ENCODE measurements around the gene PFKFB3.
"Not testable (repeated sequence)": the region's sequence is repeated elsewhere in the genome, so short reads cannot be mapped to it uniquely, and the experiment has no call there.

Gene PFKFB3

GRCh38 chr10:6275022-6275997 lies 72.6 kb downstream of the PFKFB3 start:
- no peak for TF ChIP-seq Cebpa-rat (IDR thresholded peaks at IDR 0.05)
- H3K9ac ChIP-seq: no peak overlapping the region
- no peaks in the 10 kb centered on the region for H3K27me3 ChIP-seq
- H4K20me1 ChIP-seq: no peaks in the 10 kb centered on the region
- H3K36me3 ChIP-seq: peaks cover 6% of the 10 kb centered on the region; the same call in 1 of the 2 replicates
- peaks cover 20% of the 10 kb centered on the region for H3K4me1 ChIP-seq
- no peak overlapping the region for H3K27ac ChIP-seq
- H3K4me2 ChIP-seq: peak overlapping the region; percentile 35
- H3K9me3 ChIP-seq: peaks cover 16% of the 10 kb centered on the region; the same call in 1 of the 2 replicates
- H3K4me3 ChIP-seq: no peak overlapping the region

- Histone ChIP-seq H3K4me3 (no peak overlapping the region), H3K27ac (no peak overlapping the region), H3K36me3 (peaks cover 6% of the 10 kb centered on the region; the same call in 1 of the 2 replicates), H3K9me3 (peaks cover 16% of the 10 kb centered on the region; the same call in 1 of the 2 replicates), H3K4me1 (peaks cover 10% of the 10 kb centered on the region), H3K27me3 (no peaks in the 10 kb centered on the region), H3K9ac (no peak overlapping the region), H4K20me1 (no peaks in the 10 kb centered on the region), H3K4me2 (no peak overlapping the region)
- no peak for TF ChIP-seq Cebpa-rat (IDR thresholded peaks at IDR 0.05)
These were observed 73.6 kb downstream of the PFKFB3 start for GRCh38 chr10:6276356-6276755.

DNA sequence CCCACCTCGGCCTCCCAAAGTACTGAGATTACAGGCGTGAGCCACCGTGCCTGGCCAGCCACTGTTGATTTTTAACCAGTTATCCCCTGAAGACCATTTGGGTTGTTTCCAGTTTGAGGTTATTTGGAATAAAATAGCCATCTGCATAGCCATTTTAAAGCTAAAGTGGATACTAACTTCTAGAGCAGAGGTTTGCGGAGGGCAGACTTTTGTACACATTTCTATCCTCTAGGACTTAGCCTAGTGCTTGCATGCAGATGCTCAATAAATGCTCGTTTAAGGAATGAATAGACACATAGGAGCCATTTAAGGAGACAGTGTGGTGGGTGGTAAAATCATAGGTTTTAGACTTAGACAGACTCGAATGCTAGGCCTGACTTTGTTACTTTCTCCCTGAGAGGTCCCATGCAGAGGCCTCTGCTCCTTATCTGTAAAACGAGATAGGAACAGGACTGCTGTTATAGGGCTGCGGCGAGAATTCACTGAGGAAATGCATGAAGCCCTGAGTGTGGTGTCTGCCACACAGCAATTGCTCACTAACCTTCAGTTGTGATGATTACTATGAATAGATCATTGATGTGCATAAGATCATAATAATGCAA lies 75.9 kb downstream of the PFKFB3 start:
- no peak for TF ChIP-seq Cebpa-rat (IDR thresholded peaks at IDR 0.05)
- Histone ChIP-seq H3K36me3 (peaks cover 12% of the 10 kb centered on the region; the same call in 1 of the 2 replicates), H3K9ac (no peak overlapping the region), H3K27me3 (no peaks in the 10 kb centered on the region), H3K4me2 (no peak overlapping the region), H3K9me3 (peaks cover 16% of the 10 kb centered on the region; the same call in 1 of the 2 replicates), H3K4me3 (no peak overlapping the region), H4K20me1 (no peaks in the 10 kb centered on the region), H3K4me1 (peaks cover 10% of the 10 kb centered on the region), H3K27ac (no peak overlapping the region)

GRCh38 chr10:6279540-6280267 lies 77.0 kb downstream of the PFKFB3 start:
- Histone ChIP-seq H3K4me2 (no peak overlapping the region), H4K20me1 (no peaks in the 10 kb centered on the region), H3K9me3 (peaks cover 16% of the 10 kb centered on the region; the same call in 1 of the 2 replicates), H3K4me3 (no peak overlapping the region), H3K4me1 (peaks cover 9% of the 10 kb centered on the region), H3K27me3 (no peaks in the 10 kb centered on the region), H3K27ac (no peak overlapping the region), H3K9ac (no peak overlapping the region), H3K36me3 (peaks cover 13% of the 10 kb centered on the region; the same call in 1 of the 2 replicates)
- TF ChIP-seq Cebpa-rat (IDR thresholded peaks at IDR 0.05): no peak

DNA sequence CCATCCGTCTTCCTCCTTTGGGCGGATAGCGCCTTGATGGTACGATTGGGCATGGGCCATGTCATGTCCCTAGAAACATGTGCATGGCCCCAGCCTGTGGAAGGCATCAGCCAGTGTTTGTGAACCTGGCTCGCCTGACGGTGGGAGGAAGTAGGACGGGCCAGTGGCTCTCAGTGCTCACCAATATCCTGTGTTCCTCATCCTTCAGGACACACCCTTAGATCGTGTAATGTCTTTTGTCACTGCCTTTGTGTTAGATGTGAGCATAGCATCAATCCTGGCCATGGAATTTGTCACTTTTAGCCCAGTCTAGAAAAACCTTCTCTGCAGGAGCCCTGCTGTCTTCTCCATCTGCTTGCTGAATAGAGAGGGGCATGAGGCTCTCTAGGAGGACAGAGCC lies 77.6 kb downstream of the PFKFB3 start:
- no peak for TF ChIP-seq Cebpa-rat (IDR thresholded peaks at IDR 0.05)
- Histone ChIP-seq H3K27ac (no peak overlapping the region), H3K9ac (no peak overlapping the region), H3K36me3 (peaks cover 13% of the 10 kb centered on the region; the same call in 1 of the 2 replicates), H3K27me3 (no peaks in the 10 kb centered on the region), H3K4me2 (no peak overlapping the region), H4K20me1 (no peaks in the 10 kb centered on the region), H3K9me3 (peaks cover 12% of the 10 kb centered on the region; the same call in 1 of the 2 replicates), H3K4me1 (peaks cover 3% of the 10 kb centered on the region), H3K4me3 (no peak overlapping the region)

GRCh38 chr10:6282454-6282958 lies 79.8 kb downstream of the PFKFB3 start:
- H3K9ac ChIP-seq: no peak overlapping the region
- H3K27ac ChIP-seq: no peak overlapping the region
- H3K36me3 ChIP-seq: peaks cover 13% of the 10 kb centered on the region; the same call in 1 of the 2 replicates
- no peaks in the 10 kb centered on the region for H3K4me1 ChIP-seq
- no peaks in the 10 kb centered on the region for H4K20me1 ChIP-seq
- TF ChIP-seq Cebpa-rat (IDR thresholded peaks at IDR 0.05): no peak
- no peaks in the 10 kb centered on the region for H3K27me3 ChIP-seq
- H3K4me2 ChIP-seq: no peak overlapping the region
- no peak overlapping the region for H3K4me3 ChIP-seq
- peaks cover 8% of the 10 kb centered on the region; the same call in 1 of the 2 replicates for H3K9me3 ChIP-seq

DNA sequence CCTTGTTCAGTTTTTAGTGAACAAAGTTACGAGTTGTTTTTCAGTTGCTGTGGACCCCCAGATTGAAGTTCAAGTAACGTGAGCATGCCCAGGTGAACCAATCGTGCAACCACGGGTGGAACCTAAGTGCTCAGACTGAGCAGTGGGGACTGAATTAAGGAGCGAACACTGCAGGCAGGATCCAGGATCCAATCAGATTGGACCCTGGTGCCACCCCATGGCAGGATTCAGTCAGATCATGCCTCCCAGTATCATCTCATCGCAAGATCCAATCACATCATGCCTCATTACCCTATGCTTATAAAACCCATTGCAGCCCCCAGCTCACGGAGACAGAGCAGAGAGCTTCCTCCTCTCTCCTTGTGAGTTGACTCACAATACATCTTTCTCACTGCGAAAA lies 80.9 kb downstream of the PFKFB3 start:
- TF ChIP-seq Cebpa-rat (IDR thresholded peaks at IDR 0.05): no peak
- H3K9ac ChIP-seq: no peak overlapping the region
- no peaks in the 10 kb centered on the region for H4K20me1 ChIP-seq
- peaks cover 7% of the 10 kb centered on the region; the same call in 1 of the 2 replicates for H3K9me3 ChIP-seq
- peaks cover 13% of the 10 kb centered on the region; the same call in 1 of the 2 replicates for H3K36me3 ChIP-seq
- no peak overlapping the region for H3K4me2 ChIP-seq
- no peak overlapping the region for H3K4me3 ChIP-seq
- H3K27me3 ChIP-seq: no peaks in the 10 kb centered on the region
- H3K27ac ChIP-seq: no peak overlapping the region
- H3K4me1 ChIP-seq: no peaks in the 10 kb centered on the region

- H3K27ac ChIP-seq, H3K36me3 ChIP-seq, H4K20me1 ChIP-seq, H3K4me3 ChIP-seq, H3K9ac ChIP-seq, H3K4me1 ChIP-seq, H3K4me2 ChIP-seq, H3K27me3 ChIP-seq: not testable (repeated sequence)
- peaks cover 23% of the 10 kb centered on the region for H3K9me3 ChIP-seq
These were observed 87.9 kb downstream of the PFKFB3 start for GRCh38 chr10:6290621-6291020.

DNA sequence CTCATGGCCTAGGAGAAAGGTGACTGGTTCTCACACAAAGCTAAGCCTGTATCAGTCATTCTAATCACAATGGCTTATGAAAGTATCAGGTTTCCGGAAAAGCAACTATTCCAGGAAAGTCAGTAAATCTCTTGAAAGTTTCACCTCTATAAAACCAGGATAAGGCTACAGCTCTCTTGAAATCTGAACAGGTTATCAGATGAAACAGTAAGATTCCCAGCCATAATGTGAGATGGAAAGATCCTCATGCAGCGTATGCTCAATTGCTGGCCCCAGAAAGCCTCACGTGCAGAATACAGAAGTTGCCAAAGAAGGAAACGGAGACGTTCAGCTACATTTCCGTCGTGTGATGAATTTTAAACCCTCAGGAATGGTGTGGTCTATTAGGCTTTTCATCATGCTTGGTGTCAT lies 90.0 kb downstream of the PFKFB3 start:
- TF ChIP-seq Cebpa-rat (IDR thresholded peaks at IDR 0.05): no peak
- H3K4me3 ChIP-seq: no peak overlapping the region
- H3K36me3 ChIP-seq: peaks cover 5% of the 10 kb centered on the region; the same call in 1 of the 2 replicates
- peaks cover 15% of the 10 kb centered on the region for H3K4me1 ChIP-seq
- no peak overlapping the region for H3K4me2 ChIP-seq
- H3K27ac ChIP-seq: no peak overlapping the region
- H3K9ac ChIP-seq: no peak overlapping the region
- peaks cover 15% of the 10 kb centered on the region for H3K9me3 ChIP-seq
- H4K20me1 ChIP-seq: no peaks in the 10 kb centered on the region
- H3K27me3 ChIP-seq: no peaks in the 10 kb centered on the region

GRCh38 chr10:6296425-6296824 lies 93.7 kb downstream of the PFKFB3 start:
- not testable (repeated sequence) for H3K9ac ChIP-seq, H3K27me3 ChIP-seq, H3K36me3 ChIP-seq, H4K20me1 ChIP-seq, H3K4me2 ChIP-seq, H3K27ac ChIP-seq, H3K4me3 ChIP-seq
- H3K4me1 ChIP-seq: peaks cover 44% of the 10 kb centered on the region
- H3K9me3 ChIP-seq: peaks cover 15% of the 10 kb centered on the region

Data from BLaER1 (cell line).